ENCODE data around the gene DCAF4. TPM values are rescaled to one million over a fixed set of nuclear protein-coding genes. Genes with fewer than 3 reads are reported as not detected.

DCAF4 gene
- total RNA-seq, 4 donors from 2014 or later: 29.0 to 45.0 (median 36.7) TPM

DNA sequence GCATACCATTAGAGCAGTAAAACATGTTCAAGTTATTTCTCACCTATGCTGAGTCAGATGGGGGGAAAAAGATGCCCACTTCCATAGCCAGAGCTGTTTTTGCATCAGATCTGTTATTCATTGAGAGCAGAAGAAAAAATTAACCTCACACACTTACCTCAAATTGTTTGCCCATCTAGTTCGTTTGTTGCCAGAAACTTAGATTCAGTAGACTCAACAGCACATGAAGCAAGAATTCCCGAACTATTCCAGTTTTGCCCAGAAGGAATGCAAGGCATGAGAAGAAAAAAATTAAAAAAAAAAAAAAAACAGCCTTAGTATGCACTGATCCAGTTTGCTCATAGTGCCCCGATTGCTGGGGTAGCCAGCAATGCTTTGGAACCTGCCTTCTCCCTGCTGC lies 19.9 kb upstream of the DCAF4 start:
- Histone ChIP-seq H3K27me3 (no peaks in the 10 kb centered on the region), H3K27ac (no peak overlapping the region), H3K36me3 (no peaks in the 10 kb centered on the region), H3K9me3 (no peaks in the 10 kb centered on the region), H3K4me3 (replicated peaks in 1 of 3) (no peak overlapping the region), H3K4me1 (peaks cover 4 to 10% of the 10 kb centered on the region in 2 donors)
- DNase-seq: no peak
- whole genome bisulfite sequencing, 2 donors: 29 to 30% methylated on average over 3 of the region's 3 CpGs
- intact Hi-C loops (cut with DNase I): no loop called here
- TF ChIP-seq, protein P1, sequence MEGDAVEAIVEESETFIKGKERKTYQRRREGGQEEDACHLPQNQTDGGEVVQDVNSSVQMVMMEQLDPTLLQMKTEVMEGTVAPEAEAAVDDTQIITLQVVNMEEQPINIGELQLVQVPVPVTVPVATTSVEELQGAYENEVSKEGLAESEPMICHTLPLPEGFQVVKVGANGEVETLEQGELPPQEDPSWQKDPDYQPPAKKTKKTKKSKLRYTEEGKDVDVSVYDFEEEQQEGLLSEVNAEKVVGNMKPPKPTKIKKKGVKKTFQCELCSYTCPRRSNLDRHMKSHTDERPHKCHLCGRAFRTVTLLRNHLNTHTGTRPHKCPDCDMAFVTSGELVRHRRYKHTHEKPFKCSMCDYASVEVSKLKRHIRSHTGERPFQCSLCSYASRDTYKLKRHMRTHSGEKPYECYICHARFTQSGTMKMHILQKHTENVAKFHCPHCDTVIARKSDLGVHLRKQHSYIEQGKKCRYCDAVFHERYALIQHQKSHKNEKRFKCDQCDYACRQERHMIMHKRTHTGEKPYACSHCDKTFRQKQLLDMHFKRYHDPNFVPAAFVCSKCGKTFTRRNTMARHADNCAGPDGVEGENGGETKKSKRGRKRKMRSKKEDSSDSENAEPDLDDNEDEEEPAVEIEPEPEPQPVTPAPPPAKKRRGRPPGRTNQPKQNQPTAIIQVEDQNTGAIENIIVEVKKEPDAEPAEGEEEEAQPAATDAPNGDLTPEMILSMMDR (IDR thresholded peaks at IDR 0.05): no peak
- no peak for TF ChIP-seq POLR2A (IDR thresholded peaks at IDR 0.05)

DNA sequence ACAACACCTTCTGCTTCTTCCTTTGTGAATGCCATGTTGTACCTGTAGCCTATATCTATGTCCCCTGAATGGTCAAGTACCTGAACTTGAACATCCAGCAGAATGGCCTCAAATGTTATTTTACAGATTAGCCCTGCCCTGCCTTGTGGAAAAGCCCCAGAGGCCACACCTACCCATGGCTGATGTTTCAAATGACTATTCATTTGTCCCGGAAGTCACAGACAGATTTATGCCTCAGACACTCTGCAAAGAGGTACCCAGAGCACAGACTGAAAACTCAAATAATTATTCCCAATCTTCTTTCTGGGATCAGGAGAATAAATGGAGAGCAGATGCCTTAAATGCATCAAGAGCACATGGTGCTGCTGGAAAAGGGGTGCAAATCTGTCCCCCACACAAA lies 19.4 kb upstream of the DCAF4 start:
- H3K9me3 ChIP-seq: no peaks in the 10 kb centered on the region
- H3K4me3 ChIP-seq (replicated peaks in 1 of 3): no peak overlapping the region
- DNase-seq: no peak
- intact Hi-C loops (cut with DNase I): no loop called here
- WGBS, 2 donors: 54 to 71% methylated on average over 1 of the region's 1 CpG
- H3K27me3 ChIP-seq: no peaks in the 10 kb centered on the region
- TF ChIP-seq, protein P1 (IDR thresholded peaks at IDR 0.05): no peak
- TF ChIP-seq POLR2A (IDR thresholded peaks at IDR 0.05): no peak
- no peaks in the 10 kb centered on the region for H3K36me3 ChIP-seq
- peaks cover 4 to 10% of the 10 kb centered on the region in 2 donors for H3K4me1 ChIP-seq
- H3K27ac ChIP-seq: no peak overlapping the region

DNA sequence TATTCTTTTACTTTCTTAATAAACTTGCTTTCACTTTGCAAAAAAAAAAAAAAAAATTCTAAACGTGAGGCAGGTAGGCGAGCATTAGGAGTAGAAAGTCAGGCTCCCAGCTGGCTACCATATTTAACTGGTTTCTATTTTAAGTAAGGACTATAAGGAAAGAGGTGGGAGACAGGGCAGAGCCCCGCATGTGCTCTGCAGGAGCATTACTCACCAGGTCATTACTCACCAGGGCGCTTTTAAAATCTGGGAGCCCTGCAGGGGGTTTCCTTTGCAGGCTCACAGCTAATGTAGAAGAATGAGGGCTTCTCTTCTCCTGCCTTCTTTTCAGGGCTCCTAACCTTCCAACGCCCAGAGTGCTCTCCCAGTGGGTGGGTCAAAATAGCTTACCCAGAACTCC lies 18.4 kb upstream of the DCAF4 start:
- Histone ChIP-seq H3K9me3 (no peaks in the 10 kb centered on the region), H3K36me3 (no peaks in the 10 kb centered on the region), H3K4me3 (replicated peaks in 1 of 3) (no peak overlapping the region), H3K27ac (no peak overlapping the region), H3K27me3 (no peaks in the 10 kb centered on the region), H3K4me1 (peaks cover 4 to 10% of the 10 kb centered on the region in 2 donors)
- no peak for DNase-seq
- no peak for TF ChIP-seq POLR2A (IDR thresholded peaks at IDR 0.05)
- TF ChIP-seq, protein P1 (IDR thresholded peaks at IDR 0.05): no peak
- intact Hi-C loops (cut with DNase I): no loop called here
- WGBS, 2 donors: 69 to 78% methylated on average over 5 of the region's 5 CpGs

DNA sequence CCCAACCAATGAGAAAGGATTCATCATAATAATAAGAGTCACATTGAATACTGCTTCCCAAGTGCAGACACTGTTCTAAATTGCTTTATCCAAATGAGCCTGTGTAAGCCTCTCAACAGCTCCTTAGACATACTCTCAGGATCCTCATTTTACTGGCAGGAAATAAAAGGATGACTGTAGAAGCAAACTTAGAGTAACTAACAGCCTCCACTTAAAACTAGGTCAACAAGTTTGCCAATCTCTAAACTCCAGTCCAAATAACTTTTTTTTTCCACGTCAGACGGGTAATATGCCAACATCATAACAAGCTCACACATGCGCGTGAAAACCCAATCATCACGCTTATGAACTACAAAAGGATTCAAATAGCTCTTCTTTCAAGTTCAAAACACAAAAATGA lies 17.1 kb upstream of the DCAF4 start:
- H3K27me3 ChIP-seq: no peaks in the 10 kb centered on the region
- H3K4me3 ChIP-seq (replicated peaks in 1 of 3): no peak overlapping the region
- TF ChIP-seq, protein P1 (IDR thresholded peaks at IDR 0.05): no peak
- no peak for TF ChIP-seq POLR2A (IDR thresholded peaks at IDR 0.05)
- H3K9me3 ChIP-seq: no peaks in the 10 kb centered on the region
- H3K4me1 ChIP-seq: peaks cover 4 to 10% of the 10 kb centered on the region in 2 donors
- H3K27ac ChIP-seq: peak overlapping the region in 2 of 3 donors; percentile 30 to 57
- DNase-seq: no peak
- WGBS, 2 donors: 19 to 37% methylated on average over 5 of the region's 5 CpGs
- H3K36me3 ChIP-seq: no peaks in the 10 kb centered on the region
- intact Hi-C loops (cut with DNase I): no loop called here

DNA sequence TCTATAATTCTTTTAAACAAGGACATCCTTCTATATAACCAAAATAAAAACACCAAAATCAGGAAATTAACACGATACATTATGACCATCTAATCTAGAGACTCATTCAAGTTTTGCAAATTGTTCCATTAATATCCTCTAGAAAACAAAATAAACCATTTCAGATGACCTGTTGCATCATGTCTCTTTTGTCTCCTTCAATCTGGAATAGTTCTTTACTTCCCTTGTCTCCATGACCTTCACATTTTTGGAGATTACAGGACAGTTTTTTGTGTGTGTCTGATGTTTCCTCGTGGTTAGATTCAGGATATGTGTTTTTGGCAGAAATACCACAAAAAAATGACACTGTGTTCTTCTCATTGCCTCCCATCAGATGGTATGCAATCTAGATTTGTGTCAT lies 12.5 kb upstream of the DCAF4 start:
- Histone ChIP-seq H3K27ac (no peak overlapping the region), H3K9me3 (no peaks in the 10 kb centered on the region), H3K4me1 (peaks cover 2 to 14% of the 10 kb centered on the region in 2 donors), H3K36me3 (no peaks in the 10 kb centered on the region), H3K4me3 (replicated peaks in 1 of 3) (no peak overlapping the region), H3K27me3 (no peaks in the 10 kb centered on the region)
- intact Hi-C loops (cut with DNase I): no loop called here
- DNase-seq: no peak
- 60 to 66% methylated on average over 2 of the region's 2 CpGs for WGBS, 2 donors
- TF ChIP-seq, protein P1 (IDR thresholded peaks at IDR 0.05): no peak
- TF ChIP-seq POLR2A (IDR thresholded peaks at IDR 0.05): no peak

Data from thyroid gland (tissue), 4 donors.